HCT116 (cell line): ENCODE results near the gene PDE1A. TPM values are rescaled to one million over a fixed set of nuclear protein-coding genes. Genes with fewer than 3 reads are reported as not detected.

Source experiments
- ATAC-seq: fragments of 200-7000 bp; cut with Tn5 transposase; 2 replicates; pipeline ENCODE4 v1.9.1; 2020; ENCODE audit warnings: mild to moderate bottlenecking, moderate library complexity
- BruUV-seq: library from RNA; stranded (reverse); fragments of 400-500 nt; replicated peaks from 2 replicates; lab custom pipeline; 2021; lab: Mats Ljungman, UMichigan
- CTCF ChIA-PET: fragments of 300-600 bp; sonication (Branson Sonifier 250); formaldehyde crosslinking; loops from one replicate; lab custom pipeline; 2021; ENCODE audit warnings: antibody characterized with exemption; lab: Charles Lee
- POLR2A ChIA-PET: fragments of 300-600, 350-600 bp; sonication (Branson Sonifier 250); formaldehyde crosslinking; loops from one replicate; lab custom pipeline; 2021; ENCODE audit warnings: antibody characterized with exemption; lab: Charles Lee
- RAD21 ChIA-PET, 2 experiments: fragments of 300-600 bp; sonication (Branson Sonifier 250); formaldehyde crosslinking; loops; one replicate each; lab custom pipeline; 2023; ENCODE audit warnings: low total read pairs in 2 of 2; ENCODE audit not compliant: uncharacterized antibody in 2 of 2, unreplicated experiment in 2 of 2, low non-redundant PET in 1 of 2; lab: Charles Lee
- DNase-seq: peaks from one replicate; pipeline ENCODE4 v3.0.0-alpha.2; 2010; ENCODE audit warnings: low read depth, low spot score
- H2AFZ ChIP-seq: fragments of 200-600 bp; shearing (Covaris generic), sonication (generic); 2 replicates; pipeline ENCODE4 v1.6.1; 2017; ENCODE audit warnings: low read depth, mixed run types, mixed read lengths, antibody characterized with exemption, low read length; ENCODE audit not compliant: poor library complexity, severe bottlenecking
- H3K27ac ChIP-seq: 2 replicates; pipeline ENCODE4 v1.5.1; 2012; ENCODE audit warnings: low read depth, low read length
- H3K27me3 ChIP-seq: fragments of 200-600 bp; sonication (generic); 2 replicates; pipeline ENCODE4 v1.6.1; 2016; ENCODE audit warnings: mixed run types, low read length, mixed read lengths; ENCODE audit not compliant: insufficient read depth
- H3K36me3 ChIP-seq, 2 experiments: fragments of 200-500 bp in 1 of 2; fragments of 200-600 bp in 1 of 2; sonication (Bioruptor generic) in 1 of 2; sonication (generic) in 1 of 2; 2 replicates each; pipeline versions ENCODE4 v1.5.1 to v1.6.1; 2014 to 2016; ENCODE audit warnings: low read length in 2 of 2, inconsistent platforms in 1 of 2, mixed read lengths in 1 of 2, mixed run types in 1 of 2; ENCODE audit not compliant: insufficient read depth in 2 of 2, control insufficient read depth in 1 of 2
- H3K4me1 ChIP-seq, 2 experiments: fragments of 200-600 bp in 1 of 2; sonication (generic) in 1 of 2; 2 replicates each; pipeline versions ENCODE4 v1.5.1 to v1.6.1; 2012 to 2017; ENCODE audit warnings: low read length in 2 of 2, inconsistent platforms in 1 of 2, mild to moderate bottlenecking in 1 of 2, mixed read lengths in 1 of 2, mixed run types in 1 of 2, moderate library complexity in 1 of 2; ENCODE audit not compliant: insufficient read depth in 2 of 2, control insufficient read depth in 1 of 2
- H3K4me2 ChIP-seq: fragments of 200-600 bp; sonication (generic); 2 replicates; pipeline ENCODE4 v1.6.1; 2017; ENCODE audit warnings: mixed run types, low read length, mixed read lengths
- H3K4me3 ChIP-seq, 2 experiments: fragments of 200-600 bp in 1 of 2; sonication (generic) in 1 of 2; replicated peaks in 1 of 2; 2 replicates each; pipeline ENCODE4 v1.5.1; 2011 to 2016; ENCODE audit warnings: low read length in 2 of 2, control low read depth in 1 of 2, low read depth in 1 of 2, mild to moderate bottlenecking in 1 of 2, mixed read lengths in 1 of 2, mixed run types in 1 of 2
- H3K79me2 ChIP-seq: fragments of 200-600 bp; sonication (generic); 2 replicates; pipeline ENCODE4 v1.6.1; 2017; ENCODE audit warnings: mild to moderate bottlenecking, mixed run types, low read length, moderate library complexity, mixed read lengths; ENCODE audit not compliant: insufficient read depth
- H3K9ac ChIP-seq: fragments of 200-600 bp; sonication (generic); 2 replicates; pipeline ENCODE4 v1.6.1; 2016; ENCODE audit warnings: low read length, mixed read lengths
- H3K9me2 ChIP-seq: fragments of 200-600 bp; sonication (generic), shearing (Covaris generic); 2 replicates; pipeline ENCODE4 v1.6.1; 2017; ENCODE audit warnings: mixed run types, mild to moderate bottlenecking, moderate library complexity; ENCODE audit not compliant: insufficient read depth
- H3K9me3 ChIP-seq, 2 experiments: fragments of 200-500 bp in 1 of 2; fragments of 200-600 bp in 1 of 2; sonication (Bioruptor generic) in 1 of 2; sonication (generic) in 1 of 2; 2 replicates each; pipeline ENCODE4 v1.6.1; 2014 to 2017; ENCODE audit warnings: low read length in 2 of 2, mixed read lengths in 2 of 2, inconsistent platforms in 1 of 2, low read depth in 1 of 2, mild to moderate bottlenecking in 1 of 2, mixed run types in 1 of 2, moderate library complexity in 1 of 2; ENCODE audit not compliant: control insufficient read depth in 1 of 2, insufficient read depth in 1 of 2
- H4K20me1 ChIP-seq: fragments of 200-600 bp; sonication (generic), shearing (Covaris generic); 2 replicates; pipeline ENCODE4 v1.6.1; 2017; ENCODE audit warnings: mixed run types, mild to moderate bottlenecking, moderate library complexity; ENCODE audit not compliant: insufficient read depth
- EGR1 ChIP-seq: IDR thresholded peaks from 2 replicates; pipeline ENCODE4 v1.6.1; 2012; ENCODE audit warnings: low read depth
- ELF1 ChIP-seq: IDR thresholded peaks from 2 replicates; pipeline ENCODE4 v1.6.1; 2012; ENCODE audit warnings: low read depth, borderline replicate concordance
- FOSL1 ChIP-seq: IDR thresholded peaks from 2 replicates; pipeline ENCODE4 v1.6.1; 2012; ENCODE audit warnings: low read depth
- SP1 ChIP-seq: IDR thresholded peaks from 2 replicates; pipeline ENCODE4 v1.6.1; 2012; ENCODE audit warnings: low read depth
- TCF7L2 ChIP-seq: IDR thresholded peaks from 2 replicates; pipeline ENCODE4 v1.7.0; 2011; ENCODE audit warnings: borderline replicate concordance, inconsistent platforms; ENCODE audit not compliant: insufficient read depth, insufficient read length; ENCODE audit errors: extremely low read depth
- ZNF274 ChIP-seq: fragments of 200-500 bp; sonication (Bioruptor generic); IDR thresholded peaks from 2 replicates; pipeline ENCODE4 v1.6.1; 2014; ENCODE audit warnings: mild to moderate bottlenecking, low read depth, low read length, inconsistent platforms
- intact Hi-C: fragments of 100-400 bp; cut with micrococcal nuclease; formaldehyde crosslinking; loops from 2 replicates; pipeline ENCODE4 v1.10.0; 2022
- total RNA-seq: library from RNA; stranded (reverse); gene quantifications from one replicate; pipeline ENCODE4 v1.2.1, GENCODE V29; 2021; ENCODE audit not compliant: unreplicated experiment
- TF ChIP-seq, protein P1 (sequence below): IDR thresholded peaks from 2 replicates; pipeline ENCODE4 v1.6.1; 2012; ENCODE audit warnings: low read depth
- TF ChIP-seq, protein P2 (sequence below): IDR thresholded peaks from 2 replicates; pipeline ENCODE4 v1.6.1; 2012

The PDE1A gene
- total RNA-seq, 1 experiment from 2014 or later, result 0.12 TPM

DNA sequence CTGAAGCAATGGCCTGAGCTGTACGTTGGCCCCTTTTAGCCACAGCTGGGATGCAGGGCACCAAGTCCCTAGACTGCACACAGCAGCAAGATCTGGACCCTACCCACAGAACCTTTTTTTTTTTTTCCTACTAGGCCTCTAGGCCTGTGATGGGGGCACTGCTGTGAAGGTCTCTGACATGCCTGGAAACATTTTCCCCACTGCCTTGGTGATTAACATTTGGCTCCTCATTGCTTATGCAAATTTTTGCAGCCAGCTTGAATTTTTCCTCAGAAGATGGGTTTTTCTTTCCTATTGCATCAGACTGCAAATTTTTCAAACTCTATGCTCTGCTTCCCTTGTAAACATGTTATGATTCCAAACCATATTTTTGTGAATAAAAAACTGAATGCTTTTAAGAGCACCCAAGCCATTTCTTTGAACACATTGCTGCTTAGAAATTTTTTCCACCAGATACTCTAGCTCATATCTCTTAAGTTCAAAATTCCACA, 33.5 kb downstream of the PDE1A start:
- no peak for ATAC-seq
- CTCF ChIA-PET, result no interaction called here

More for the DNA sequence above, 33.5 kb downstream of the PDE1A start:
- intact Hi-C loops, result no loop called here
- Histone ChIP-seq H3K27ac (no peak overlapping the region), H3K4me2 (no peak overlapping the region), H3K79me2 (no peaks in the 10 kb centered on the region), H3K4me1 (no peaks in the 10 kb centered on the region), H3K27me3 (no peaks in the 10 kb centered on the region), H3K9me3 (no peaks in the 10 kb centered on the region), H3K9me2 (no peaks in the 10 kb centered on the region), H3K36me3 (no peaks in the 10 kb centered on the region), H4K20me1 (no peaks in the 10 kb centered on the region), H3K9ac (no peak overlapping the region), H2AFZ (no peak overlapping the region), H3K4me3 (no peak overlapping the region)
- DNase-seq, result no peak
- POLR2A ChIA-PET, result no interaction called here
- no TSS peak for BruUV-seq
- RAD21 ChIA-PET, result no interaction called here
- no peak for TF ChIP-seq FOSL1
- TF ChIP-seq ZNF274, result no peak
- TF ChIP-seq ELF1, result no peak
- TF ChIP-seq, protein P1, sequence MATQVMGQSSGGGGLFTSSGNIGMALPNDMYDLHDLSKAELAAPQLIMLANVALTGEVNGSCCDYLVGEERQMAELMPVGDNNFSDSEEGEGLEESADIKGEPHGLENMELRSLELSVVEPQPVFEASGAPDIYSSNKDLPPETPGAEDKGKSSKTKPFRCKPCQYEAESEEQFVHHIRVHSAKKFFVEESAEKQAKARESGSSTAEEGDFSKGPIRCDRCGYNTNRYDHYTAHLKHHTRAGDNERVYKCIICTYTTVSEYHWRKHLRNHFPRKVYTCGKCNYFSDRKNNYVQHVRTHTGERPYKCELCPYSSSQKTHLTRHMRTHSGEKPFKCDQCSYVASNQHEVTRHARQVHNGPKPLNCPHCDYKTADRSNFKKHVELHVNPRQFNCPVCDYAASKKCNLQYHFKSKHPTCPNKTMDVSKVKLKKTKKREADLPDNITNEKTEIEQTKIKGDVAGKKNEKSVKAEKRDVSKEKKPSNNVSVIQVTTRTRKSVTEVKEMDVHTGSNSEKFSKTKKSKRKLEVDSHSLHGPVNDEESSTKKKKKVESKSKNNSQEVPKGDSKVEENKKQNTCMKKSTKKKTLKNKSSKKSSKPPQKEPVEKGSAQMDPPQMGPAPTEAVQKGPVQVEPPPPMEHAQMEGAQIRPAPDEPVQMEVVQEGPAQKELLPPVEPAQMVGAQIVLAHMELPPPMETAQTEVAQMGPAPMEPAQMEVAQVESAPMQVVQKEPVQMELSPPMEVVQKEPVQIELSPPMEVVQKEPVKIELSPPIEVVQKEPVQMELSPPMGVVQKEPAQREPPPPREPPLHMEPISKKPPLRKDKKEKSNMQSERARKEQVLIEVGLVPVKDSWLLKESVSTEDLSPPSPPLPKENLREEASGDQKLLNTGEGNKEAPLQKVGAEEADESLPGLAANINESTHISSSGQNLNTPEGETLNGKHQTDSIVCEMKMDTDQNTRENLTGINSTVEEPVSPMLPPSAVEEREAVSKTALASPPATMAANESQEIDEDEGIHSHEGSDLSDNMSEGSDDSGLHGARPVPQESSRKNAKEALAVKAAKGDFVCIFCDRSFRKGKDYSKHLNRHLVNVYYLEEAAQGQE, result no peak
- no peak for TF ChIP-seq TCF7L2
- TF ChIP-seq SP1, result no peak
- no peak for TF ChIP-seq EGR1
- TF ChIP-seq, protein P2, sequence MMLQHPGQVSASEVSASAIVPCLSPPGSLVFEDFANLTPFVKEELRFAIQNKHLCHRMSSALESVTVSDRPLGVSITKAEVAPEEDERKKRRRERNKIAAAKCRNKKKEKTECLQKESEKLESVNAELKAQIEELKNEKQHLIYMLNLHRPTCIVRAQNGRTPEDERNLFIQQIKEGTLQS, result no peak
